Mucosa of rectum (tissue), 2 donors: ENCODE results near the gene PSMC6.
A peak's percentile ranks its signal among the peaks of the same experiment; 100 is the strongest.

Experiments used
- H3K27ac ChIP-seq, 2 donors: one replicate each; pipeline ENCODE4 v1.7.0; 2013; ENCODE audit warnings: inconsistent platforms in 2 of 2, low read depth in 2 of 2, low read length in 2 of 2
- H3K27me3 ChIP-seq, 2 donors: one replicate each; pipeline ENCODE4 v1.7.0; 2013; ENCODE audit warnings: low read length in 2 of 2; ENCODE audit not compliant: control insufficient read depth in 2 of 2, insufficient read depth in 2 of 2
- H3K36me3 ChIP-seq, 2 donors: one replicate each; pipeline ENCODE4 v1.7.0; 2013; ENCODE audit warnings: low read length in 2 of 2; ENCODE audit not compliant: control insufficient read depth in 2 of 2, insufficient read depth in 2 of 2
- H3K4me1 ChIP-seq, 2 donors: one replicate each; pipeline ENCODE4 v1.7.0; 2013; ENCODE audit warnings: low read length in 2 of 2, mild to moderate bottlenecking in 1 of 2; ENCODE audit not compliant: control insufficient read depth in 2 of 2, insufficient read depth in 2 of 2
- H3K4me3 ChIP-seq, 2 donors: one replicate each; pipeline ENCODE4 v1.7.0; 2013; ENCODE audit warnings: low read length in 2 of 2
- H3K9ac ChIP-seq, 2 donors: one replicate each; pipeline ENCODE4 v1.7.0; 2013; ENCODE audit warnings: low read length in 2 of 2, low read depth in 1 of 2, mild to moderate bottlenecking in 1 of 2
- H3K9me3 ChIP-seq, 2 donors: one replicate each; pipeline ENCODE4 v1.7.0; 2013; ENCODE audit warnings: low read length in 2 of 2; ENCODE audit not compliant: control insufficient read depth in 2 of 2
- donor health status: healthy.
- donor health status: Normal muscosa, but diverticular disease.

PSMC6 gene

DNA sequence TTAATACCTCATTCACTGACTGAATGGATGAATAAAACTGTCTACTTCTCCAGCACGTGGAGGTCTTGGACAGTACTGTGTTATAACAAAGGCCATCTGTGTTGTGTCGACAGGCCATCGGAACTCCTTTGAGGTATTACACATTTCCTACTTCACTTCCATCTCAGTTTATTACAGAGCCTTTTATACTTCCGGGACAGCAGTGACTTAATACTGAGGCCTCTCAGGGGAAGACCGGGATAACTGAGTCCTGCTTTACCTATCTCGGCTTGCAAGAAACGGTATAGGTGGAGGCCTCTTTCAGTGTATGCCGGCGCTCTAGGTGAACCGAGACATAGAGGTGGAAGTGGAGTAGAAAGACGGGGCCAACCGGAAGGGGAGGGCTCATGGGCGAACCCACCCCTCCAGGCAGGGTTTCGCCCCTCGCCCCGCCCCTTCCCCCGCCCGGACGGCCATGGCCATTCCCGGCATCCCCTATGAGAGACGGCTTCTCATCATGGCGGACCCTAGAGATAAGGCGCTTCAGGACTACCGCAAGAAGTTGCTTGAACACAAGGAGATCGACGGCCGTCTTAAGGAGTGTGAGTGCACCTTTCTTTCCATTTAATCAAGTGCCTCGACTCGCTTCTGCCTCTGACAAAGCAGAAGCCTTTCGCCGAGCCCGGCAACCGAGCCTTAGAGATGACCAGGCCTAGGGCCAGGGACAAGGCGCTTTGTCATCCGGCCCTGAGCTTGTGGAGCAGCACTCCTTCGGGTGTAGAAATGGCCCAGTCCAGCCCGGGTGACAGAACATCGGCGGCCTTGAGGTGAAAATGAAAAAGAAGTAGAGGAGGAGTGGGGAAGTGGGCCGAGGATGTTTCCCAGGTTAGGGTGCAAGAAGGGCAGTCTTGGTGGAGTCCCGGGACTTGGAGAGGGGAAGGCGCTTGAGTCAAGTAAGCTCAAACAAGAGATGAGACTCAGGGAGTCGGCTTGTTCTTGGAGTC is at the start of gene PSMC6:
Gene PSMC6 (plus strand): TSS at position 477 of the 983 bp plus-strand sequence. CDS start 20 bp downstream, at position 497.
- peaks cover 21 to 30% of the 10 kb centered on the region in 2 donors for H3K36me3 ChIP-seq
- peak within 1 kb of the TSS; percentile 78 to 99 for H3K4me3 ChIP-seq
- H3K27ac ChIP-seq: peak within 1 kb of the TSS; percentile 92 to 94
- no peaks in the 10 kb centered on the region for H3K27me3 ChIP-seq
- H3K9me3 ChIP-seq: no peaks in the 10 kb centered on the region
- H3K9ac ChIP-seq: peak within 1 kb of the TSS; percentile 81 to 87
- H3K4me1 ChIP-seq: peaks cover 0 to 16% of the 10 kb centered on the region in 2 donors

DNA sequence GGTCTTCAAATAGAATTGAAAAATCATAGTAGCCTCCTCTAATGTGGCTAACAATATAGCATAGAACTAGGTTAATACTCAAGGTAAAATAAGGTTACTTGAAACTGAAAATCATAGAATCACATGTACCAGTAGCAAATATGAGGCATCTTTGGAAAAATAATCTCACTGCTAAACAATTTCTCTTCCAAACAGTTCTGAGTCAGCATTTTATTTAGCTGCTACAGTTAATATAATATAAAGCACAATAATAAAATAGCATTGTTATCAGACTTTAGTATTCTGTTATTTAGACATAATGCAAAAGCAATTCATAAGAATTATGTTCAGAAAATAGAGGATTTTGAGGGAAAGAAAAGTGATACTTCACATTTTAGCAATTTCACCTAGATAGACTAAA is 46.7 kb upstream of the PSMC6 start:
- Histone ChIP-seq H3K36me3 (peaks cover 6 to 12% of the 10 kb centered on the region in 2 donors), H3K4me3 (no peak overlapping the region), H3K27ac (no peak overlapping the region), H3K27me3 (no peaks in the 10 kb centered on the region), H3K9ac (no peak overlapping the region), H3K9me3 (no peaks in the 10 kb centered on the region), H3K4me1 (no peaks in the 10 kb centered on the region)

DNA sequence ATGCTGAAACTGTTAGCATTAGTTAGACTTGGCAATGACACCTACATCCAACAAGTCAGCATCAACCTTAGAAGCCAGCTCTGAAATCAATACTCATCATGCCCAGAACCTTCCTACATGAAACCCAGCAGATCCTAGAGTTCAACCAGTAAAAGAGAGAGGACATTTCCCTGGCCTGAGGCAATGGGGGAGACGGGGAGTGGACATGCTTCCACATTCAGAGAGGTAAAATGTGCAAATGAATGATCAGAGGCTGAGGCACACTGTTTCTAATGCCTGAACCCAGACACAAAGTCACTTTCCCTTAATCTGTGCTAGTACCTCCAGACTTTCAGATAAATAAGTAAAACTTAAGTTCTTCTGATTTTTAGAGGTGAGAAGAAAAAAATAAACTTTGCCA is 46.2 kb upstream of the PSMC6 start:
- H3K9ac ChIP-seq: no peak overlapping the region
- H3K4me3 ChIP-seq: no peak overlapping the region
- no peak overlapping the region for H3K27ac ChIP-seq
- H3K4me1 ChIP-seq: no peaks in the 10 kb centered on the region
- H3K9me3 ChIP-seq: no peaks in the 10 kb centered on the region
- H3K27me3 ChIP-seq: no peaks in the 10 kb centered on the region
- peaks cover 8 to 14% of the 10 kb centered on the region in 2 donors for H3K36me3 ChIP-seq

DNA sequence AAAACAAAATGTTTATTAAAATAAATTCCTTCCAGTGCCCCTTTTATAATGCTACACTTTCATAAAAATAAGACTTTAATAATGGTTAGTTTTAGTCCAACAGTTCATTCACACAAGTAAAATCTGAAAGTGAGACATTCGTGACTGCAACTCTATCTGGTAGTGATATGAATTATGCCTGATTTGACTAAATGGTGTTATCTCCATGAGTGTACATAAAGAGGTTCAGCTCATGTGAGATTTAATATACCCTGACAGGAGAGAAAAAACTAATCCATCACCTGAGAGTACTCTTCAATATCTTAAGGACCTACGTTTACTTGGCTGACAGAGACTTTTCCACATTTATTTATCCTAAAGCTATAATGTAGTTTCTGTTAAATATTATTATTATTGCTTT is 45.7 kb upstream of the PSMC6 start:
- H3K9me3 ChIP-seq: no peaks in the 10 kb centered on the region
- no peaks in the 10 kb centered on the region for H3K27me3 ChIP-seq
- H3K4me1 ChIP-seq: no peaks in the 10 kb centered on the region
- no peak overlapping the region for H3K9ac ChIP-seq
- H3K36me3 ChIP-seq: peaks cover 12 to 17% of the 10 kb centered on the region in 2 donors
- H3K4me3 ChIP-seq: no peak overlapping the region
- H3K27ac ChIP-seq: no peak overlapping the region

DNA sequence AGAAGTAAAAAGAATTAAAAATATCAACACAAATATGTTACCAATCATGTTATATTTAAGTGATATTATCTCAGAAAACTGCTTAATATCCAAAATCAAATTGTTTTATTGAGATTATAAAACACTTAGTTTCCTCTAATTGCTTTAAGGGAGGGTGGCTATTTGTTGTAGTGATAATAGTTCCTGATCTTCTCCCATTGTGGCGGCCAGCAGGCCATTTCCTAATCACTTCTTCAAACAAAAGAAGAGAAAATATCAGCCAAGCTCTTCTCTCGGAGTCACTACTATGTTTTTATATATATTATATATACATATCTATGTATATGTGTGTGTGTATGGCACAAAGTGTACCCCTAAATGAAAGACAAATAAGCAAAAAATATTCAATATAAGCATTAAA is 43.1 kb upstream of the PSMC6 start:
- Histone ChIP-seq H3K4me1 (no peaks in the 10 kb centered on the region), H3K4me3 (no peak overlapping the region), H3K9me3 (no peaks in the 10 kb centered on the region), H3K9ac (no peak overlapping the region), H3K36me3 (peaks cover 7 to 15% of the 10 kb centered on the region in 2 donors), H3K27ac (no peak overlapping the region), H3K27me3 (no peaks in the 10 kb centered on the region)

DNA sequence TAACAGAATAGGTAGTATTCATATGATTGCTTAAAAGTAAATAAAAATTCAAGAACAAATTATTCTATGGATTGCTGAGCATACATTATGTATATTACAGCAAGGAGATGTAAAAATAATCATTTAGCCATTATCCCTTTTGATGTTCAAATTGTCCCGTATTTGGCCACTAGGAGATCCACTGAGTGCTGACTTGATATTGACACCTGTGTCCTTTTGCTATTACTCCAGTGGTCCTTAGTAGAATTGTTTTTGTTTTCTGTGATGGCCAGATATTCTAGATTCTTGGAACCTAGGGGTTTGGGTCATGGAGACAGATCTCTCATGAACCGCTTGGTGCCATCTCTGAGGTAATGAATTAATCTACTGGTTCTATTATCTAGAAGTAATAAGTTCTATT is 28.4 kb upstream of the PSMC6 start:
- H3K4me3 ChIP-seq: no peak overlapping the region
- no peaks in the 10 kb centered on the region for H3K4me1 ChIP-seq
- H3K36me3 ChIP-seq: peaks cover 8 to 16% of the 10 kb centered on the region in 2 donors

DNA sequence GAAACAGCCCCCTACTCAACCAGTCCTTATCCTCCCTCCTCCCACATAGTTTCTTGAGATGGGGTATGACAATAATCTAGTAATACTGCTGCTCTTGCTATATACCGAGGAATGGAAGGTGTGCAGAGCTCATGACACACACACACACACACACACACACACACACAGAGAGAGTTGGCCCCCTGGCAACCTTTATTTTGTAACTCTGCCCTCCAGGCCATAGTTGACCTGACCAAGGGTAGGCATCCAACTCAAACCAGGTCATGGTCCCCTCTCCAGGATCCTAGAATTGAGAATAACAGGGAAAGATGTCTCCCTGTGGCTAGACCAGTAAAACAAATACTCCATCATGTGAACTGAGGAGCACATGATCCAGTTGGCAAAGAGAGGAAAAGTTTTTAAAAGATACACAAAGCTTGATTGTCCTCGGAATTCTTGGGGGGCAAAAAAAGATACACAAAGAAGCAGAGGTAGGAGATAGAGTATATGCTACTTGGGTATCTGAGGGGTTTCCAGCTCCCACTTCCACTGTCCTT is 22.9 kb upstream of the PSMC6 start:
- Histone ChIP-seq H3K4me3 (no peak overlapping the region), H3K9ac (no peak overlapping the region), H3K27ac (no peak overlapping the region), H3K4me1 (no peaks in the 10 kb centered on the region), H3K36me3 (no peaks in the 10 kb centered on the region), H3K9me3 (no peaks in the 10 kb centered on the region), H3K27me3 (no peaks in the 10 kb centered on the region)

More for the DNA sequence above, 28.4 kb upstream of the PSMC6 start:
- no peak overlapping the region for H3K27ac ChIP-seq
- no peaks in the 10 kb centered on the region for H3K27me3 ChIP-seq
- no peaks in the 10 kb centered on the region for H3K9me3 ChIP-seq
- no peak overlapping the region for H3K9ac ChIP-seq

DNA sequence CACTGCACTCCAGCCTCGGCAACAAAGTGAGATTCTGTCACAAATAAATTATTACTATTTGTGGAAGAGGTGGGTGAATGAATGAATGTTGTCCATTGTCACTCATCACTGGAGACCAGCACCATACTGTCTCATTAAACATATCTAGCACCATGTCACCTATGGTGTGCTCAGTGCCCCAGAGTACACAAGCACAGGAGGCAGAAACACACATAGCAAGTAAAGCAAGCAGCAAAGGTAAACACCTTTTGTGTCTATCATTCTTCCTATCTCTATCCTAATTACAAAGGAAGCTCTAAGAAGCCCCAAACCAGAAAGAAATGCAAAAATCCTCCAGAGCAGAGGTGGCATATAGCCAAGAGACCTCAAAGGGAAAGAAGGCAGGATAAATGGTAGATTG is 20.8 kb upstream of the PSMC6 start:
- Histone ChIP-seq H3K9ac (no peak overlapping the region), H3K36me3 (no peaks in the 10 kb centered on the region), H3K27ac (no peak overlapping the region), H3K9me3 (no peaks in the 10 kb centered on the region), H3K27me3 (no peaks in the 10 kb centered on the region), H3K4me1 (peaks cover 0 to 2% of the 10 kb centered on the region in 2 donors), H3K4me3 (no peak overlapping the region)

DNA sequence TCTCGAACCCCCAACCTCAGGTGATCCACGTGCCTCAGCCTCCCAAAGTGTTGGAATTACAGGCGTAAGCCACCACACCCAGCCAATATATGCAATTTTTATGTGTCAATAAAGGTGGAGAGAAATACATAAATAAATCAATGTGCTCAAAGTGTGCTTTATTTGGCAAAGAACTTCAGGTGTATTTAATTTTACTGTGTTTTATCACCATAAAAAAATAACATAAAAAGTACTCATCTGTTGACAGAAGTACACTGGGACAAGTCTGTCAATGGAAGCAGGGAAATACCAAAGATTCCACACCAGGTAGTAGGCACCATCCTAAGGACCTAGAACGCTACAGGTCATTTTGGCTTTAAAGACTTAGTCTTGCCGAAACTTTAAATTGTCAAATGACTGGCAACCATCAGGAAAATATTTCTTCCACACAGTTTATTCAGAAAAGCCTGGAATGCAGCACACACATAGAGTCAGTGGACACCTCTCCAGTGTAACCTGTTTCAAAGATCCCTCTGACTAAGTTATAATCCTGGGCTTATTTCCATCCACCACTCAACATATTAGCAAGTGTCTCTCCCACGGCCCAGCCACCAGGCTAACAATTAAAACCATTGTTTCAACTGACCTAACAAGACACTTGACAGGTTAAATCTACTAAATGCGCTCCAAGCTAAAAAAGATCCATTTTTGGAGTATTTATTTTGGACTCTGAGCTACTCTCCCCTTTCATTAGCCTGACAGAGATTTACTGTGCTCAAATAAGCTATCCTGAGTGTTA is 15.8 kb upstream of the PSMC6 start:
- H3K27me3 ChIP-seq: no peaks in the 10 kb centered on the region
- no peak overlapping the region for H3K9ac ChIP-seq
- no peaks in the 10 kb centered on the region for H3K9me3 ChIP-seq
- H3K27ac ChIP-seq: no peak overlapping the region
- no peaks in the 10 kb centered on the region for H3K36me3 ChIP-seq
- peaks cover 1 to 9% of the 10 kb centered on the region in 2 donors for H3K4me1 ChIP-seq
- H3K4me3 ChIP-seq: no peak overlapping the region
